ENCODE data around the gene EHBP1. TPM values are rescaled to one million over a fixed set of nuclear protein-coding genes. Genes with fewer than 3 reads are reported as not detected.

EHBP1 gene
- polyA plus RNA-seq, 3 donors, result 4.2 to 6.1 (median 6.0) TPM

DNA sequence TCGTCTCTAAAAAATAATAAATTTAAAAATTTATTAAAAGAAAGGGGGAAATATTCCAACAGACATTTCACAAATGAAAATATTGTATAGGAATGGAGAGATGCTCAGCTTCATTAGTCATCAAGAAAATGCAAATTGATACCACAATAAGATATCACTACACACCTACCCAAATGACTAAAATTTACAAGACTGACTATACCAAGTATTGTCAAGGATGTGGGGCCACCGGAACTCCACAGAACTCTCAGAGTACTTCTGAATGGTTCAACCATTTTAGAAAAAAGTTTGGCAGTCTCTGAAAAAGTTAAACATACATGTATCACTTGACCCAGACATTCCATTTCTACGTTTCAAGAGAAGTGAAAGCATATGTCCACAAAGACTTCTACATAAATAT lies 163.4 kb downstream of the EHBP1 start:
- Histone ChIP-seq H3K9ac (ENCODE audit: insufficient read depth, low read length, poor library complexity, severe bottlenecking) (no peak overlapping the region), H3K27me3 (ENCODE audit: control insufficient read depth in 2 of 2, insufficient read depth in 2 of 2, low read length in 2 of 2) (no peaks in the 10 kb centered on the region)
- TF ChIP-seq, protein P1, sequence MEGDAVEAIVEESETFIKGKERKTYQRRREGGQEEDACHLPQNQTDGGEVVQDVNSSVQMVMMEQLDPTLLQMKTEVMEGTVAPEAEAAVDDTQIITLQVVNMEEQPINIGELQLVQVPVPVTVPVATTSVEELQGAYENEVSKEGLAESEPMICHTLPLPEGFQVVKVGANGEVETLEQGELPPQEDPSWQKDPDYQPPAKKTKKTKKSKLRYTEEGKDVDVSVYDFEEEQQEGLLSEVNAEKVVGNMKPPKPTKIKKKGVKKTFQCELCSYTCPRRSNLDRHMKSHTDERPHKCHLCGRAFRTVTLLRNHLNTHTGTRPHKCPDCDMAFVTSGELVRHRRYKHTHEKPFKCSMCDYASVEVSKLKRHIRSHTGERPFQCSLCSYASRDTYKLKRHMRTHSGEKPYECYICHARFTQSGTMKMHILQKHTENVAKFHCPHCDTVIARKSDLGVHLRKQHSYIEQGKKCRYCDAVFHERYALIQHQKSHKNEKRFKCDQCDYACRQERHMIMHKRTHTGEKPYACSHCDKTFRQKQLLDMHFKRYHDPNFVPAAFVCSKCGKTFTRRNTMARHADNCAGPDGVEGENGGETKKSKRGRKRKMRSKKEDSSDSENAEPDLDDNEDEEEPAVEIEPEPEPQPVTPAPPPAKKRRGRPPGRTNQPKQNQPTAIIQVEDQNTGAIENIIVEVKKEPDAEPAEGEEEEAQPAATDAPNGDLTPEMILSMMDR (IDR thresholded peaks at IDR 0.05), result no peak

DNA sequence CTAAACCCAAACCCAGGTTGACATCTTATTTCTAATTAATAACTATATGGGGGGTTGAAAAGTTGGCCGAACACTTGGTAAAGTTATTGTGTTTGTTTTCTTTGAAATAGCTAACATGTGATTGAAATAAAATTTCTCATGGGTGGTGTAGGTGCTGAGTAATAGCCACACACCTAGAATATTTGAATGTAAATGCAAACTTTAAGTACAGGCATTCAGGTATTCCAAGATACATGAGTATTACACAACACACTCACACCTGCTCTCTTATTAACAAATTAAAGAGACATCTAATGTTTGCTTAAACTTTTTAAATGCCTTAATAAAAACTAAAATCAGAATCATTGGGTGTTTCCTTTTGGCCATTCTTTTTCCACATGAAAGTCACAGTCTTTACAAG lies 165.5 kb downstream of the EHBP1 start:
- no peak overlapping the region for H2AFZ ChIP-seq (ENCODE audit: insufficient read depth, low read depth, low read length, poor library complexity, severe bottlenecking)
- TF ChIP-seq, protein P1 (IDR thresholded peaks at IDR 0.05), result no peak
- H3K4me3 ChIP-seq (replicated peaks in 1 of 3; ENCODE audit: low read depth in 2 of 3, low read length in 3 of 3), result no peak overlapping the region
- Mint-ChIP-seq H3K27me3 (ENCODE audit: low read depth in 3 of 3) (no peaks in the 10 kb centered on the region), H3K27ac (no peak overlapping the region), H3K9me3 (peaks cover 11 to 23% (median 17%) of the 10 kb centered on the region in 7 donors), H3K4me3 (no peak overlapping the region), H3K4me1 (no peaks in the 10 kb centered on the region), H3K36me3 (peaks cover 31 to 38% of the 10 kb centered on the region in 2 donors)
- intact Hi-C loops (cut with micrococcal nuclease), result no loop called here
- no peak overlapping the region for H3K9ac ChIP-seq (ENCODE audit: insufficient read depth, low read length, poor library complexity, severe bottlenecking)
- H4K20me1 ChIP-seq (ENCODE audit: insufficient read depth, low read length), result no peaks in the 10 kb centered on the region
- no peaks in the 10 kb centered on the region for H3K27me3 ChIP-seq (ENCODE audit: control insufficient read depth in 2 of 2, insufficient read depth in 2 of 2, low read length in 2 of 2)
- no peaks in the 10 kb centered on the region for H3K79me2 ChIP-seq (ENCODE audit: insufficient read depth, low read length)
- H3K27ac ChIP-seq (ENCODE audit: low read depth in 1 of 2, low read length in 2 of 2), result no peak overlapping the region
- no peak for DNase-seq
- no CpG with 5 or more reads among the region's 1 CpG for WGBS (ENCODE audit: insufficient coverage)
- peaks cover 6 to 33% of the 10 kb centered on the region in 2 donors for H3K36me3 ChIP-seq (replicated peaks in 1 of 2; ENCODE audit: control insufficient read depth in 1 of 2, insufficient read depth in 2 of 2, low read length in 2 of 2)
- H3K9me3 ChIP-seq (replicated peaks in 1 of 2; ENCODE audit: control insufficient read depth in 1 of 2, insufficient read depth in 1 of 2, low read length in 2 of 2), result peaks cover 7 to 19% of the 10 kb centered on the region in 2 donors
- H3K4me1 ChIP-seq (ENCODE audit: control insufficient read depth in 1 of 2, insufficient read depth in 2 of 2, low read length in 2 of 2), result no peaks in the 10 kb centered on the region
- H3K4me2 ChIP-seq (replicated peaks; ENCODE audit: extremely low read depth, low read length, poor library complexity, severe bottlenecking), result no peak overlapping the region

More for the DNA sequence above, 163.4 kb downstream of the EHBP1 start:
- intact Hi-C loops (cut with micrococcal nuclease), result no loop called here
- H3K27me3 Mint-ChIP-seq (ENCODE audit: low read depth in 3 of 3), result no peaks in the 10 kb centered on the region
- DNase-seq, result no peak
- no CpG with 5 or more reads among the region's 3 CpGs for WGBS (ENCODE audit: insufficient coverage)
- Histone ChIP-seq H3K4me2 (replicated peaks; ENCODE audit: extremely low read depth, low read length, poor library complexity, severe bottlenecking) (no peak overlapping the region), H3K79me2 (ENCODE audit: insufficient read depth, low read length) (no peaks in the 10 kb centered on the region), H3K9me3 (replicated peaks in 1 of 2; ENCODE audit: control insufficient read depth in 1 of 2, insufficient read depth in 1 of 2, low read length in 2 of 2) (peaks cover 0 to 10% of the 10 kb centered on the region in 2 donors), H3K4me1 (ENCODE audit: control insufficient read depth in 1 of 2, insufficient read depth in 2 of 2, low read length in 2 of 2) (no peaks in the 10 kb centered on the region), H4K20me1 (ENCODE audit: insufficient read depth, low read length) (no peaks in the 10 kb centered on the region), H3K36me3 (replicated peaks in 1 of 2; ENCODE audit: control insufficient read depth in 1 of 2, insufficient read depth in 2 of 2, low read length in 2 of 2) (peaks cover 4 to 31% of the 10 kb centered on the region in 2 donors), H2AFZ (ENCODE audit: insufficient read depth, low read depth, low read length, poor library complexity, severe bottlenecking) (no peak overlapping the region), H3K4me3 (replicated peaks in 1 of 3; ENCODE audit: low read depth in 2 of 3, low read length in 3 of 3) (no peak overlapping the region), H3K27ac (ENCODE audit: low read depth in 1 of 2, low read length in 2 of 2) (no peak overlapping the region)
- no peak overlapping the region for H3K27ac Mint-ChIP-seq
- H3K36me3 Mint-ChIP-seq, result peaks cover 27 to 30% of the 10 kb centered on the region in 2 donors
- H3K9me3 Mint-ChIP-seq, result peaks cover 6 to 11% (median 8%) of the 10 kb centered on the region in 7 donors
- no peak overlapping the region for H3K4me3 Mint-ChIP-seq
- no peaks in the 10 kb centered on the region for H3K4me1 Mint-ChIP-seq

All from CD14-positive monocyte (primary cell).